IMR-90 (cell line): Measurements from ENCODE around the gene PHETA1. TPM values are rescaled to one million over a fixed set of nuclear protein-coding genes. Genes with fewer than 3 reads are reported as not detected.

Experiments used
- ATAC-seq: fragments of 200-7000 bp; cut with Tn5 transposase; 2 replicates; pipeline ENCODE4 v1.9.1; 2020; ENCODE audit warnings: low read depth, mild to moderate bottlenecking, moderate library complexity
- BruUV-seq: library from RNA; stranded (reverse); fragments of 400-500 nt; replicated peaks from 2 replicates; lab custom pipeline; 2021; lab: Mats Ljungman, UMichigan
- CTCF ChIA-PET: fragments of 300-600 bp; formaldehyde crosslinking; extraction: SDS; loops from one replicate; lab custom pipeline; 2021; ENCODE audit warnings: antibody characterized with exemption; lab: Yijun Ruan, JAX
- POLR2A ChIA-PET: fragments of 300-600 bp; sonication (Branson Sonifier 250); formaldehyde crosslinking; loops from one replicate; lab custom pipeline; 2022; ENCODE audit warnings: antibody characterized with exemption; ENCODE audit not compliant: unreplicated experiment; lab: Charles Lee
- DNase-seq: peaks from one replicate; pipeline ENCODE4 v3.0.0; 2013
- H2AFZ ChIP-seq: replicated peaks from 2 replicates; pipeline ENCODE3; 2013; ENCODE audit warnings: low read length, mild to moderate bottlenecking; ENCODE audit not compliant: poor library complexity
- H2AK5ac ChIP-seq: 2 replicates; pipeline ENCODE4 v1.6.1; 2013; ENCODE audit warnings: low read depth, low read length, inconsistent platforms
- H2AK9ac ChIP-seq: replicated peaks from 2 replicates; pipeline ENCODE3; 2013; ENCODE audit warnings: mild to moderate bottlenecking, low read depth, low read length, moderate library complexity; ENCODE audit not compliant: poor library complexity
- H2BK120ac ChIP-seq: 2 replicates; pipeline ENCODE4 v1.6.1; 2013; ENCODE audit warnings: low read depth, low read length, inconsistent platforms
- H2BK15ac ChIP-seq: 3 replicates; pipeline ENCODE4 v1.6.1; 2013; ENCODE audit warnings: low read depth, low read length, inconsistent platforms
- H2BK20ac ChIP-seq: 2 replicates; pipeline ENCODE4 v1.6.1; 2013; ENCODE audit warnings: low read depth, mild to moderate bottlenecking, inconsistent platforms, low read length, moderate library complexity
- H2BK5ac ChIP-seq: 2 replicates; pipeline ENCODE4 v1.6.1; 2013; ENCODE audit warnings: mild to moderate bottlenecking, low read depth, low read length, inconsistent platforms; ENCODE audit not compliant: poor library complexity, severe bottlenecking
- H3K14ac ChIP-seq: replicated peaks from 2 replicates; pipeline ENCODE4 v1.6.1; 2013; ENCODE audit warnings: low read depth, low read length, inconsistent platforms
- H3K18ac ChIP-seq: 2 replicates; pipeline ENCODE4 v1.6.1; 2013; ENCODE audit warnings: low read depth, low read length, control low read depth
- H3K23ac ChIP-seq: 2 replicates; pipeline ENCODE4 v1.6.1; 2013; ENCODE audit warnings: low read depth, low read length, inconsistent platforms
- H3K27ac ChIP-seq: 2 replicates; pipeline ENCODE4 v1.5.1; 2013; ENCODE audit warnings: mild to moderate bottlenecking, control low read depth, low read length; ENCODE audit not compliant: insufficient read depth
- H3K27me3 ChIP-seq: 2 replicates; pipeline ENCODE4 v1.6.1; 2013; ENCODE audit warnings: low read length; ENCODE audit not compliant: control insufficient read depth, insufficient read depth
- H3K36me3 ChIP-seq: 2 replicates; pipeline ENCODE4 v1.6.1; 2013; ENCODE audit warnings: low read length, mixed read lengths; ENCODE audit not compliant: control insufficient read depth, insufficient read depth
- H3K4ac ChIP-seq: 2 replicates; pipeline ENCODE4 v1.6.1; 2013; ENCODE audit warnings: low read depth, low read length, inconsistent platforms
- H3K4me1 ChIP-seq: 2 replicates; pipeline ENCODE4 v1.6.1; 2013; ENCODE audit warnings: low read length, mixed read lengths; ENCODE audit not compliant: control insufficient read depth, insufficient read depth
- H3K4me2 ChIP-seq: 2 replicates; pipeline ENCODE4 v1.6.1; 2013; ENCODE audit warnings: low read depth, mild to moderate bottlenecking, control low read depth, low read length, moderate library complexity
- H3K4me3 ChIP-seq: 2 replicates; pipeline ENCODE4 v1.5.1; 2013; ENCODE audit warnings: low read depth, mild to moderate bottlenecking, control low read depth, low read length, moderate library complexity; ENCODE audit not compliant: insufficient read depth
- H3K56ac ChIP-seq: 2 replicates; pipeline ENCODE4 v1.6.1; 2013; ENCODE audit warnings: low read length, inconsistent platforms; ENCODE audit not compliant: insufficient read depth; ENCODE audit errors: extremely low read depth
- H3K79me1 ChIP-seq, 2 experiments: 2 replicates each; pipeline ENCODE4 v1.6.1; 2013; ENCODE audit warnings: low read length in 2 of 2, inconsistent platforms in 1 of 2, low read depth in 1 of 2
- H3K9ac ChIP-seq: 2 replicates; pipeline ENCODE4 v1.6.1; 2013; ENCODE audit warnings: low read depth, low read length, control low read depth
- H3K9me1 ChIP-seq: 2 replicates; pipeline ENCODE4 v1.6.1; 2013; ENCODE audit warnings: low read length, inconsistent platforms; ENCODE audit not compliant: insufficient read depth
- H3K9me3 ChIP-seq: 2 replicates; pipeline ENCODE4 v1.6.1; 2013; ENCODE audit warnings: low read length; ENCODE audit not compliant: control insufficient read depth, insufficient read depth
- H4K20me1 ChIP-seq: 2 replicates; pipeline ENCODE4 v1.6.1; 2013; ENCODE audit warnings: low read length, inconsistent platforms; ENCODE audit not compliant: insufficient read depth
- H4K5ac ChIP-seq: 2 replicates; pipeline ENCODE4 v1.6.1; 2013; ENCODE audit warnings: mild to moderate bottlenecking, low read depth, low read length, control low read depth
- H4K8ac ChIP-seq, 2 experiments: 2 replicates each; pipeline ENCODE4 v1.6.1; 2013; ENCODE audit warnings: low read depth in 2 of 2, low read length in 2 of 2, control low read depth in 1 of 2, inconsistent platforms in 1 of 2
- H4K91ac ChIP-seq: 2 replicates; pipeline ENCODE4 v1.6.1; 2013; ENCODE audit warnings: low read depth, low read length, inconsistent platforms; ENCODE audit not compliant: insufficient read depth
- CHD1 ChIP-seq: IDR thresholded peaks from 2 replicates; pipeline ENCODE4 v1.6.1; 2012; ENCODE audit warnings: low read depth, low read length, improper control_type of control experiment
- WGBS, 2 experiments: methylation state at CpG; one replicate each; pipeline versions ENCODE4 v1.1.5 to v1.1.7; 2013; ENCODE audit warnings: missing lambda C conversion rate in 2 of 2; ENCODE audit not compliant: insufficient read length in 1 of 2; ENCODE audit errors: extremely low coverage in 2 of 2; 5-methylcytosine and 5-hydroxymethylcytosine counted together
- dilution Hi-C: fragments of 300-500 bp; cut with HindIII; formaldehyde crosslinking; loops from one replicate; pipeline ENCODE4 v1.14.3; 2018; ENCODE audit warnings: low sequenced_read_pairs; ENCODE audit not compliant: unreplicated experiment
- in situ Hi-C: fragments of 300-500 bp; cut with MboI; formaldehyde crosslinking; loops from 3 replicates; pipeline ENCODE4 v1.14.3; 2019; ENCODE audit warnings: low sequenced_read_pairs, inconsistent platforms, mixed read lengths
- intact Hi-C: fragments of 100-400 bp; cut with micrococcal nuclease; formaldehyde crosslinking; loops from 2 replicates; pipeline ENCODE4 v1.10.0; 2022
- microRNA-seq, 2 experiments: library from miRNA; stranded (forward) in 1 of 2; unstranded in 1 of 2; fragments of 10-50 nt in 1 of 2; fragments of <30 nt in 1 of 2; gene quantifications in 1 of 2; microRNA quantifications in 1 of 2; one replicate each; pipeline versions ENCODE3 to v1.1.0; 2013 to 2020; ENCODE audit not compliant: insufficient read depth in 1 of 2, insufficient read length in 1 of 2, unreplicated experiment in 1 of 2
- polyA plus RNA-seq, 3 experiments: library from polyadenylated mRNA; depleted of rRNA; stranded (reverse); fragments of >200 nt; gene quantifications; 2 replicates each; pipeline ENCODE4 v1.2.3, GENCODE V29; 2012; ENCODE audit warnings: low replicate concordance in 1 of 3
- small RNA-seq, 5 experiments: library from RNA; depleted of rRNA; stranded (forward); fragments of <200 nt; gene quantifications; one replicate each; pipeline ENCODE3, GENCODE V24; 2012
- total RNA-seq: library from RNA; depleted of rRNA; stranded (reverse); fragments of >200 nt; gene quantifications from 2 replicates; pipeline ENCODE4 v1.2.3, GENCODE V29; 2012; rRNA removed

PHETA1 gene
- total and polyA plus RNA-seq, 2 of the 4 experiments (the other 2 are of a cell fraction): 3.2 to 6.6 TPM

GRCh38 chr12:111311011-111311410, 57.9 kb downstream of the PHETA1 start:
- Histone ChIP-seq H2BK20ac (no peak overlapping the region), H3K9me1 (no peaks in the 10 kb centered on the region), H3K27ac (no peak overlapping the region), H2BK15ac (no peak overlapping the region), H2BK5ac (no peak overlapping the region), H4K5ac (no peak overlapping the region), H3K14ac (no peak overlapping the region), H3K9me3 (peaks cover 3% of the 10 kb centered on the region; the same call in 1 of the 2 replicates), H3K36me3 (no peaks in the 10 kb centered on the region), H2AK5ac (no peak overlapping the region), H3K27me3 (peaks cover 5% of the 10 kb centered on the region), H3K79me1 (no peaks in the 10 kb centered on the region), H3K4me3 (no peak overlapping the region), H2AK9ac (no peak overlapping the region), H3K23ac (no peak overlapping the region), H3K4ac (no peak overlapping the region), H2AFZ (no peak overlapping the region), H3K4me2 (no peak overlapping the region), H3K18ac (no peak overlapping the region), H4K8ac (no peak overlapping the region), H3K4me1 (no peaks in the 10 kb centered on the region), H4K91ac (no peak overlapping the region), H3K9ac (no peak overlapping the region), H2BK120ac (no peak overlapping the region), H3K56ac (no peak overlapping the region), H4K20me1 (no peaks in the 10 kb centered on the region)
- 61% methylated on average over 2 of the region's 4 CpGs; no CpG with 5 or more reads in 1 of the 2 experiments for WGBS, 2 experiments
- no peak for ATAC-seq
- no peak for TF ChIP-seq CHD1
- BruUV-seq: no TSS peak
- intact Hi-C loops (no loop called here), in situ Hi-C loops (loop anchor here (5.0 to 10.0 kb wide), 2 partner anchors 289 to 376 kb away; no protein-coding TSS in a partner anchor), dilution Hi-C loops (no loop called here)
- CTCF ChIA-PET: no interaction called here
- no peak for DNase-seq
- POLR2A ChIA-PET: no interaction called here

Small RNAs within 50 kb of the gene (microRNA-seq; reads per million reads assigned to microRNA genes)
- gene RNA5SP373 (ENCODE audit: insufficient read depth, insufficient read length): not detected

Small RNAs within 50 kb of the gene (small RNA-seq; reads per million reads assigned to genes)
- gene RNA5SP373: 0 reads per million in 5 experiments

Other genes starting within 250 kb of the PHETA1 start
- 9.2 and 9.3 TPM in 2 replicates for gene SH2B3, start 36.8 kb upstream of the PHETA1 start, total RNA-seq
- 20.2 and 20.9 TPM in 2 replicates for gene SH2B3, start 36.8 kb upstream of the PHETA1 start, polyA plus RNA-seq (2012; rRNA removed)
- gene ATXN2, start 230.2 kb upstream of the PHETA1 start, total RNA-seq: 12.4 and 20.6 TPM in 2 replicates
- gene ATXN2, start 230.2 kb upstream of the PHETA1 start, polyA plus RNA-seq (2012; rRNA removed): 63.3 and 66.5 TPM in 2 replicates